ENCODE data around the gene PPP2R2D. TPM values are rescaled to one million over a fixed set of nuclear protein-coding genes. Genes with fewer than 3 reads are reported as not detected.

The PPP2R2D gene
- total RNA-seq, 1 donor from 2014 or later: 34.2 TPM

DNA sequence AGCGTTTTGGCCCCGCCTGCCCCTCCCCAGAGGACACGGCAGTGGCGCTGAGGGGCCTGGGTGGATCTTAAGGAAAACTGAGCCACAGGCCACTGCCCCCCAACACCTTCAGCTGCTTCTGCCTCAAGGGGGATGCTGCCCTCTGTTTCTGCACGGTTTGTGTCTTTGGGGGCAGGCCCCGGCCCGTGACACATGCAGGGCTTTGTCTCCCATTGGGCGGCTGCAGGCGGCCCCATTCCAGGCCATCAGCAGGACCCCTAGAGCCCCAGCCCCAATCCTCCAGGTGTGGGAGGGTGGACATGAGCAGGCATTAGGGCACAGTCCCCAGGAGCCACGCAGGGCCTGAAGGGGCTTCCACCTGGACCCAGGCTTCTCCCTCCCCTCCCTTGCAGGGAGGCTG lies 25.3 kb upstream of the PPP2R2D start:
- FAIRE-seq (no peak), DNase-seq (ENCODE audit: low read depth) (no peak)
- TF ChIP-seq CTCF (IDR thresholded peaks at IDR 0.05; ENCODE audit: insufficient read depth, low read length, severe bottlenecking): no peak
- Histone ChIP-seq H3K27me3 (ENCODE audit: control insufficient read depth, insufficient read depth, low read length) (no peaks in the 10 kb centered on the region), H3K4me3 (ENCODE audit: low read depth, low read length) (no peak overlapping the region), H3K36me3 (ENCODE audit: control insufficient read depth, insufficient read depth, low read length) (no peaks in the 10 kb centered on the region)

DNA sequence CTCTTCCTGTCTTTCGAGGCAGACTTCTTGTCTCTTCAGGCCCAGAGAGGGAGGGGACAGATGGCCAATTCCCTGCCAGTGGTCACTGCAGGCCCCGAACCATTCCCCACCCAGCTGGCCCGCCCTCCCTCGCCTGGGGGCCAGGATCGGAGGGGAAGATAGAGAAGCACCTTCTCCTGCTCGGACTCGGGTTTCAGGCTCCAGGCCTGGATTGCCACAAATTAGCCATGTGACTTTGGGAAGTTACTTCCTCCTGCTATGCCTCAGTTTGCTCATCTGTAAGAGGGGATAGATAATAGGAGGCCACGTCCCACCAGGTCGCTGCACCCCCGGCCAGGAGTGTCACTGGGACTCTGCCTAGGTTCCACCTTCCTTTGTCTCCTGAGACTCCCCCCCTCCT lies 24.8 kb upstream of the PPP2R2D start:
- TF ChIP-seq CTCF (IDR thresholded peaks at IDR 0.05; ENCODE audit: insufficient read depth, low read length, severe bottlenecking): no peak
- Histone ChIP-seq H3K27me3 (ENCODE audit: control insufficient read depth, insufficient read depth, low read length) (no peaks in the 10 kb centered on the region), H3K36me3 (ENCODE audit: control insufficient read depth, insufficient read depth, low read length) (no peaks in the 10 kb centered on the region), H3K4me3 (ENCODE audit: low read depth, low read length) (no peak overlapping the region)
- FAIRE-seq: no peak
- DNase-seq (ENCODE audit: low read depth): no peak

- FAIRE-seq (no peak), DNase-seq (ENCODE audit: low read depth) (no peak)
- Histone ChIP-seq H3K36me3 (ENCODE audit: control insufficient read depth, insufficient read depth, low read length) (no peaks in the 10 kb centered on the region), H3K27me3 (ENCODE audit: control insufficient read depth, insufficient read depth, low read length) (no peaks in the 10 kb centered on the region), H3K4me3 (ENCODE audit: low read depth, low read length) (no peak overlapping the region)
- no peak for TF ChIP-seq CTCF (IDR thresholded peaks at IDR 0.05; ENCODE audit: insufficient read depth, low read length, severe bottlenecking)
These were observed 24.3 kb upstream of the PPP2R2D start for GRCh38 chr10:131876508-131876907.

DNA sequence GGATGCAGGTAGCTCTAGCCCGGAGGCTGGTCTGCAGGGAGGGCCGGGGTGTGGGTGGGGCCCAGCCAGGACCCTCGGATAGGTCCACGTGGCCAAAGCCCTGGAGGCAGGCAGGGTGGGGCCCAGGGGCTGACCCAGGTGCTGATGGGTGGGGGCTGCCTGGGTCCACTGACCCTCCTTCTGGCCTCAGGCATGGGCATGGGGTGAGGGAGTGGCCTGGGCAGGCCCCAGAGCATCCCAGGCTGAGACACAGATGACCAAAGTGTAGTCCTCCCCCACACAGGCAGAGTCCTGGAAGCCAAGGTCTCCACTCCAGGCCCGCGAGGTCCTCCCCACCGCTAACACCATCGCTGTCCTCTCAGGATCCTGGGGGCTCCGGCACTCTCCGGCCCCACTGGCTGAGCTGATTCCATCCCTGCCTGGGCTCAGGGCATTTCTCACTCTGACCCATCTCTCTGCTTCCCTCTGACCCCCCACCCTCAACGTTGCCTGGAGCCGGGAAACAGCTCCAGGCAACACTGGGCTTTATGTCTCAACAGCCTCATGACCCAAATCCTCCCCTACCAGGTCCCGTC lies 20.7 kb upstream of the PPP2R2D start:
- DNase-seq (ENCODE audit: low read depth) (no peak), FAIRE-seq (no peak)
- Histone ChIP-seq H3K4me3 (ENCODE audit: low read depth, low read length) (no peak overlapping the region), H3K36me3 (ENCODE audit: control insufficient read depth, insufficient read depth, low read length) (no peaks in the 10 kb centered on the region), H3K27me3 (ENCODE audit: control insufficient read depth, insufficient read depth, low read length) (no peaks in the 10 kb centered on the region)
- no peak for TF ChIP-seq CTCF (IDR thresholded peaks at IDR 0.05; ENCODE audit: insufficient read depth, low read length, severe bottlenecking)

DNA sequence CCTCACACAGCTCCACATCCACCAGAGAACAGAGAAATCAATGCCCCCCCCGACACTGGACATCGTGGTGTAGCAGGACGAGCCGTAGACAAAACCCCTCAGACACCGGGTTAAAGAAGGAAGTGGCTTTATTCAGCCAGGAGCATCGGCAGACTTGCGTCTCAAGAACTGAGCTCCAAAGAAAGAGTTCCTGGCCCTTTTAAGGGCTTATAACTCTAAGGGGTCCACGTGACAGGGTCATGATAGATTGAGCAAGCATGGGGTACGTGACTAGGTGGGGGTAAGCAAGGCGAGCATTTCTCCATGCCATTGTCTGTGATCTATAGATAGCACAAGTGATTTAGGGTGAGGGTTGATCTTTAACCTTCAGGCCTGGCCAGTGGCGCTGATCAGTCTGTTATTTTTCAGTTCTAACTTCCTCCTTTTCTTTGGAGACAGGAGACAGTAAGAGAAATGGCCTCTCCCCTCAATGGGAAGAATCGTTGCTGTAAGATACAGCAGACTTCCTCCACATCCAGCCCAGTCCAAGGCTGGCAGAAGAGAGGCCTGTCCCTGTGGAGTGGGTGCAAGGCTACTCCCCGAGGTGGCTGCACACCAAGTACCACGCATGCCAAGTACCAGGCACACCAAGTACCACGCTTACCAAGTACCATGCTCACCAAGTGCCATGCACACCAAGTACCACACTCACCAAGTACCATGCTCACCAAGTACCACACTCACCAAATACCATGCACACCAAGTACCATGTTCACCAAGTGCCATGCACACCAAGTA lies 19.5 kb upstream of the PPP2R2D start:
- no peak overlapping the region for H3K4me3 ChIP-seq (ENCODE audit: low read depth, low read length)
- no peaks in the 10 kb centered on the region for H3K27me3 ChIP-seq (ENCODE audit: control insufficient read depth, insufficient read depth, low read length)
- no peak for FAIRE-seq
- DNase-seq (ENCODE audit: low read depth): no peak
- no peaks in the 10 kb centered on the region for H3K36me3 ChIP-seq (ENCODE audit: control insufficient read depth, insufficient read depth, low read length)
- TF ChIP-seq CTCF (IDR thresholded peaks at IDR 0.05; ENCODE audit: insufficient read depth, low read length, severe bottlenecking): no peak

All from bronchial epithelial cell (primary cell).